SK-N-SH treated with all-trans-retinoic acid at 6 μM for 48 hours (cell line): ENCODE results near the gene C1QTNF9.

Experiments
- ARNTL ChIP-seq: fragments of 450-650 bp; formaldehyde crosslinking; IDR thresholded peaks from 2 replicates; pipeline ENCODE4 v1.5.0; 2020; ENCODE audit warnings: low read depth, mild to moderate bottlenecking, moderate library complexity, borderline replicate concordance
- BACH2 ChIP-seq: fragments of 250-450 bp; sonication (Bioruptor Pico); IDR thresholded peaks from 2 replicates; pipeline ENCODE4 v1.9.0; 2021; ENCODE audit warnings: mild to moderate bottlenecking, borderline replicate concordance
- CSDC2 ChIP-seq: fragments of 250-450 bp; sonication (Bioruptor Pico); IDR thresholded peaks from 2 replicates; pipeline ENCODE4 v1.5.0; 2020; ENCODE audit warnings: mild to moderate bottlenecking, moderate library complexity
- ISL1 ChIP-seq: fragments of 250-450 bp; sonication (Bioruptor Pico); IDR thresholded peaks from 2 replicates; pipeline ENCODE4 v2.1.2; 2022; ENCODE audit warnings: mild to moderate bottlenecking, moderate library complexity
- PPARA ChIP-seq: fragments of 250-450 bp; sonication (Bioruptor Pico); IDR thresholded peaks from 2 replicates; pipeline ENCODE4 v1.5.0; 2020; ENCODE audit warnings: mild to moderate bottlenecking, borderline replicate concordance
- RARB ChIP-seq: fragments of 250-450 bp; sonication (Bioruptor Pico); IDR thresholded peaks from 2 replicates; pipeline ENCODE4 v1.8.0; 2021; ENCODE audit warnings: mild to moderate bottlenecking, moderate library complexity
- SNAI2 ChIP-seq: fragments of 250-450 bp; sonication (Bioruptor Pico); IDR thresholded peaks from 2 replicates; pipeline ENCODE4 v1.5.0; 2020; ENCODE audit warnings: mild to moderate bottlenecking, moderate library complexity
- ZFP3 ChIP-seq: fragments of 250-450 bp; sonication (Bioruptor Pico); IDR thresholded peaks from 2 replicates; pipeline ENCODE4 v1.5.0; 2020; ENCODE audit warnings: mild to moderate bottlenecking, moderate library complexity
- ZFP30 ChIP-seq: fragments of 450-650 bp; formaldehyde crosslinking; IDR thresholded peaks from 2 replicates; pipeline ENCODE4 v1.5.0; 2022; ENCODE audit warnings: mild to moderate bottlenecking, moderate library complexity
- TF ChIP-seq, protein P1 (sequence below): fragments of 250-450 bp; sonication (Bioruptor Pico); IDR thresholded peaks from 2 replicates; pipeline ENCODE4 v1.8.0; 2020; ENCODE audit warnings: mild to moderate bottlenecking, moderate library complexity, borderline replicate concordance
- TF ChIP-seq, protein P2 (sequence below): fragments of 250-450 bp; sonication (Bioruptor Pico); IDR thresholded peaks from 2 replicates; pipeline ENCODE4 v1.5.0; 2020; ENCODE audit warnings: mild to moderate bottlenecking, moderate library complexity
- TF ChIP-seq, protein P3 (sequence below): fragments of 250-450 bp; sonication (Bioruptor Pico); IDR thresholded peaks from 2 replicates; pipeline ENCODE4 v1.8.0; 2021; ENCODE audit warnings: low read depth, mild to moderate bottlenecking, moderate library complexity, borderline replicate concordance

DNA sequence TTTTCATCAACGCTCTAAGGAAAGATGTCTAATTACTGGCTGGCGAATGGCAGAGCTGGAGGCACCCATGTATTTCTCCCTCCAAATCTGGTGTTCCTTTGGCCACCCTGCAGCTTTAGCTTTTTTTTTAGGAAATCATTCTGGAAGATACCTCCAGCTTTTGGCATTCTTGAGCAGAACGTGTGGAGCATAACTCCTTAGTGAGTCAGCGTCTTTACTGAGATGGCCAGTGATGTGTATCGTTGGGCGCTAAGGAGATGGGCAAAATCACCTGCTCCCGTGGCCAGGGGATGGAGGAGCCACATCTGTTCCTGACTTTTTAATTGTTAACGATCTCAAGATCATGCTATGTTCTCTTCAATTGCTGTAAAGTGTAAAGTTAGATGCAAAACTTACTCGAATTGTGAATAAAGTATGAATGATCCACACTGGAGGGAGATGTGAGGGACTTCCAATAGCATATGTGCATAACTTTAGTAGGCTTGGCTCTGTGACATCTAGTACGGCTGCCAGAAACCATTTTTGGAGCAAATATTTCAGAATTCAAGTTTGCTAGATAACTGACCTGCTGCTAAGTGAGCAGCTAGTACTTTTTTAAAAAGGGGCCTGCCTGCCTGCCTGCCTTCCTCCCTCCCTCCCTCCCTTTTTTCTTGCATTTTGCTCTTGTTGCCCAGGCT, 24.4 kb upstream of the C1QTNF9 start:
- no peak for TF ChIP-seq ARNTL (CRISPR knock-in tag)
- TF ChIP-seq CSDC2 (CRISPR knock-in tag), result no peak
- no peak for TF ChIP-seq ZFP3 (CRISPR knock-in tag)
- TF ChIP-seq SNAI2 (CRISPR knock-in tag), result no peak
- no peak for TF ChIP-seq ISL1
- no peak for TF ChIP-seq PPARA (CRISPR knock-in tag)
- TF ChIP-seq, protein P1, sequence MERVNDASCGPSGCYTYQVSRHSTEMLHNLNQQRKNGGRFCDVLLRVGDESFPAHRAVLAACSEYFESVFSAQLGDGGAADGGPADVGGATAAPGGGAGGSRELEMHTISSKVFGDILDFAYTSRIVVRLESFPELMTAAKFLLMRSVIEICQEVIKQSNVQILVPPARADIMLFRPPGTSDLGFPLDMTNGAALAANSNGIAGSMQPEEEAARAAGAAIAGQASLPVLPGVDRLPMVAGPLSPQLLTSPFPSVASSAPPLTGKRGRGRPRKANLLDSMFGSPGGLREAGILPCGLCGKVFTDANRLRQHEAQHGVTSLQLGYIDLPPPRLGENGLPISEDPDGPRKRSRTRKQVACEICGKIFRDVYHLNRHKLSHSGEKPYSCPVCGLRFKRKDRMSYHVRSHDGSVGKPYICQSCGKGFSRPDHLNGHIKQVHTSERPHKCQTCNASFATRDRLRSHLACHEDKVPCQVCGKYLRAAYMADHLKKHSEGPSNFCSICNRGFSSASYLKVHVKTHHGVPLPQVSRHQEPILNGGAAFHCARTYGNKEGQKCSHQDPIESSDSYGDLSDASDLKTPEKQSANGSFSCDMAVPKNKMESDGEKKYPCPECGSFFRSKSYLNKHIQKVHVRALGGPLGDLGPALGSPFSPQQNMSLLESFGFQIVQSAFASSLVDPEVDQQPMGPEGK (CRISPR knock-in tag), result no peak
- no peak for TF ChIP-seq ZFP30 (CRISPR knock-in tag)
- no peak for TF ChIP-seq BACH2 (CRISPR knock-in tag)
- TF ChIP-seq, protein P2, sequence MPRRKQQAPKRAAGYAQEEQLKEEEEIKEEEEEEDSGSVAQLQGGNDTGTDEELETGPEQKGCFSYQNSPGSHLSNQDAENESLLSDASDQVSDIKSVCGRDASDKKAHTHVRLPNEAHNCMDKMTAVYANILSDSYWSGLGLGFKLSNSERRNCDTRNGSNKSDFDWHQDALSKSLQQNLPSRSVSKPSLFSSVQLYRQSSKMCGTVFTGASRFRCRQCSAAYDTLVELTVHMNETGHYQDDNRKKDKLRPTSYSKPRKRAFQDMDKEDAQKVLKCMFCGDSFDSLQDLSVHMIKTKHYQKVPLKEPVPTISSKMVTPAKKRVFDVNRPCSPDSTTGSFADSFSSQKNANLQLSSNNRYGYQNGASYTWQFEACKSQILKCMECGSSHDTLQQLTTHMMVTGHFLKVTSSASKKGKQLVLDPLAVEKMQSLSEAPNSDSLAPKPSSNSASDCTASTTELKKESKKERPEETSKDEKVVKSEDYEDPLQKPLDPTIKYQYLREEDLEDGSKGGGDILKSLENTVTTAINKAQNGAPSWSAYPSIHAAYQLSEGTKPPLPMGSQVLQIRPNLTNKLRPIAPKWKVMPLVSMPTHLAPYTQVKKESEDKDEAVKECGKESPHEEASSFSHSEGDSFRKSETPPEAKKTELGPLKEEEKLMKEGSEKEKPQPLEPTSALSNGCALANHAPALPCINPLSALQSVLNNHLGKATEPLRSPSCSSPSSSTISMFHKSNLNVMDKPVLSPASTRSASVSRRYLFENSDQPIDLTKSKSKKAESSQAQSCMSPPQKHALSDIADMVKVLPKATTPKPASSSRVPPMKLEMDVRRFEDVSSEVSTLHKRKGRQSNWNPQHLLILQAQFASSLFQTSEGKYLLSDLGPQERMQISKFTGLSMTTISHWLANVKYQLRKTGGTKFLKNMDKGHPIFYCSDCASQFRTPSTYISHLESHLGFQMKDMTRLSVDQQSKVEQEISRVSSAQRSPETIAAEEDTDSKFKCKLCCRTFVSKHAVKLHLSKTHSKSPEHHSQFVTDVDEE (CRISPR knock-in tag), result no peak
- TF ChIP-seq RARB (CRISPR knock-in tag), result no peak
- TF ChIP-seq, protein P3, sequence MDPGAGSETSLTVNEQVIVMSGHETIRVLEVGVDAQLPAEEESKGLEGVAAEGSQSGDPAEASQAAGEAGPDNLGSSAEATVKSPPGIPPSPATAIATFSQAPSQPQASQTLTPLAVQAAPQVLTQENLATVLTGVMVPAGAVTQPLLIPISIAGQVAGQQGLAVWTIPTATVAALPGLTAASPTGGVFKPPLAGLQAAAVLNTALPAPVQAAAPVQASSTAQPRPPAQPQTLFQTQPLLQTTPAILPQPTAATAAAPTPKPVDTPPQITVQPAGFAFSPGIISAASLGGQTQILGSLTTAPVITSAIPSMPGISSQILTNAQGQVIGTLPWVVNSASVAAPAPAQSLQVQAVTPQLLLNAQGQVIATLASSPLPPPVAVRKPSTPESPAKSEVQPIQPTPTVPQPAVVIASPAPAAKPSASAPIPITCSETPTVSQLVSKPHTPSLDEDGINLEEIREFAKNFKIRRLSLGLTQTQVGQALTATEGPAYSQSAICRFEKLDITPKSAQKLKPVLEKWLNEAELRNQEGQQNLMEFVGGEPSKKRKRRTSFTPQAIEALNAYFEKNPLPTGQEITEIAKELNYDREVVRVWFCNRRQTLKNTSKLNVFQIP (CRISPR knock-in tag), result no peak
